Measurements from ENCODE around the gene MTMR6. TPM values are rescaled to one million over a fixed set of nuclear protein-coding genes. Genes with fewer than 3 reads are reported as not detected.

Gene MTMR6
- total RNA-seq (16.7 and 17.2 TPM in 2 replicates), polyA plus RNA-seq (6.9 and 10.1 TPM in 2 replicates)

DNA sequence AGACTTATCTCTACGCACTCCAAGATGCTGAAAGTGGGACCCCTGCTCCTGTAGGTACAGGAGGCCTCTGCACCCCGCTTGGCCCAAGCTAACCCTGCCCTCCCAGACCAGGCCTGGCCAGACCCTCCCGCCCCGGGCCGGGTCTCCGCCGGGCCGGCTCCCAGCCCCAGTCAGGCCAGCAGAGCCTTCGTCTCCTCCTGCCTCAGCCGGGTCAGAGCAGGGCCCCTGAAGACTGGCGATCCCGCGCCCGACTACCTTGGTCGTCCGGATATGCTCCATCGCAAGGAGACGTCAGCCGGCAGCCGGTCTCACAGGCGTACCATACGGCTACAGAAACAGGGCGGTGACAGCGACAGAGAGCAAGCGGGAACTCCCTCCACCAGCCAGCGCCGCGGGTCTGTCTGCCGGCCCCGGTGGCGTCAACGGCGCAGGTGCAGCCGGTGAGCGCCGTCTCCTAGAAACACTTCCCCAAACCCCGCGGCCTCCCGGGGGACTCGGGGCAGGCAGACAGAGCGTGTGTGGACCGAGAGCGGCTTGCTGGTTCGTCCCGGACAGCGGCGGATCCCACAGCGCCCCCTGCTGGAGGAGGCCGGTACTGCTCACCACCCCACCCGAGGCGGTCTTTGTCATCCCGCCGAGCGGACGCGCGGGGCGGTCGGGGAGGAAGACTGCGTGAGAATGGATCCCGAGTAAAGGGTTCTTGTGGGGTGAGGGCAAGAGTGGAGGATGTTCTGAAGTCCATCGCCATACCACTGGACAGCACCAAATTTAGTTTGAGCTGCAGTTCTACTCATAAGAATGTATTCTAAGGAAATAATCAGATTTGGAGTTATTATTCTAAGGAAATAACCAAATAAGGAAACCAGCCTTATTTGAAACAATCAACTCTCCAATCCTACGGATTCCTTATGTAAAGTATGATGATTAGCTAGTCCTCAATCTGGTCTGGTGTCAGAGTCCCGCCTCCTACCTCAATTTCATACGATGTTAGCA lies at the start of gene MTMR6:
MTMR6 (minus strand) TSS at position 520 of the 993 bp plus-strand sequence; CDS start at position 279, 241 bp downstream.
- Histone ChIP-seq H3K9me2 (replicated peaks; ENCODE audit: insufficient read depth) (no peaks in the 10 kb centered on the region), H3K27me3 (peaks cover 21% of the 10 kb centered on the region), H3K36me3 (replicated peaks; ENCODE audit: insufficient read depth, low read depth) (no peaks in the 10 kb centered on the region), H2AFZ (peak within 1 kb of the TSS; percentile 86), H3K4me2 (peak within 1 kb of the TSS; percentile 79), H3K79me2 (peaks cover 39% of the 10 kb centered on the region), H3K4me3 (peak within 1 kb of the TSS; percentile 37), H3K27ac (peak within 1 kb of the TSS; percentile 94), H4K20me1 (ENCODE audit: insufficient read depth, poor library complexity, severe bottlenecking) (no peaks in the 10 kb centered on the region), H3K9me3 (ENCODE audit: low read depth) (no peaks in the 10 kb centered on the region), H3K4me1 (ENCODE audit: insufficient read depth) (no peaks in the 10 kb centered on the region)
- 3% methylated on average over 65 of the region's 65 CpGs for WGBS (ENCODE audit: low lambda C conversion rate, missing lambda C conversion rate)
- TF ChIP-seq, protein P1, sequence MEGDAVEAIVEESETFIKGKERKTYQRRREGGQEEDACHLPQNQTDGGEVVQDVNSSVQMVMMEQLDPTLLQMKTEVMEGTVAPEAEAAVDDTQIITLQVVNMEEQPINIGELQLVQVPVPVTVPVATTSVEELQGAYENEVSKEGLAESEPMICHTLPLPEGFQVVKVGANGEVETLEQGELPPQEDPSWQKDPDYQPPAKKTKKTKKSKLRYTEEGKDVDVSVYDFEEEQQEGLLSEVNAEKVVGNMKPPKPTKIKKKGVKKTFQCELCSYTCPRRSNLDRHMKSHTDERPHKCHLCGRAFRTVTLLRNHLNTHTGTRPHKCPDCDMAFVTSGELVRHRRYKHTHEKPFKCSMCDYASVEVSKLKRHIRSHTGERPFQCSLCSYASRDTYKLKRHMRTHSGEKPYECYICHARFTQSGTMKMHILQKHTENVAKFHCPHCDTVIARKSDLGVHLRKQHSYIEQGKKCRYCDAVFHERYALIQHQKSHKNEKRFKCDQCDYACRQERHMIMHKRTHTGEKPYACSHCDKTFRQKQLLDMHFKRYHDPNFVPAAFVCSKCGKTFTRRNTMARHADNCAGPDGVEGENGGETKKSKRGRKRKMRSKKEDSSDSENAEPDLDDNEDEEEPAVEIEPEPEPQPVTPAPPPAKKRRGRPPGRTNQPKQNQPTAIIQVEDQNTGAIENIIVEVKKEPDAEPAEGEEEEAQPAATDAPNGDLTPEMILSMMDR (IDR thresholded peaks at IDR 0.05; ENCODE audit: poor library complexity), result peak; percentile 98
- no peak for TF ChIP-seq EZH2phosphoT487 (IDR thresholded peaks at IDR 0.05; ENCODE audit: low read depth, severe bottlenecking, unreplicated experiment)
- peak; percentile 94 for DNase-seq (ENCODE audit: low spot score)

- 79% methylated on average over 3 of the region's 3 CpGs for WGBS (ENCODE audit: low lambda C conversion rate, missing lambda C conversion rate)
Measured at GRCh38 chr13:25335856-25336255, 48.6 kb upstream of the MTMR6 start.

GRCh38 chr13:25330541-25330940 lies 43.3 kb upstream of the MTMR6 start:
- TF ChIP-seq EZH2 (IDR thresholded peaks at IDR 0.05; ENCODE audit: borderline replicate concordance) (no peak), EZH2phosphoT487 (IDR thresholded peaks at IDR 0.05; ENCODE audit: low read depth, severe bottlenecking, unreplicated experiment) (no peak)
- TF ChIP-seq, protein P1 (IDR thresholded peaks at IDR 0.05; ENCODE audit: poor library complexity), result no peak
- H3K4me2 ChIP-seq, result no peak overlapping the region
- H3K4me3 ChIP-seq, result no peak overlapping the region
- no peak for DNase-seq (ENCODE audit: low spot score)
- no peak overlapping the region for H3K27ac ChIP-seq
- 85% methylated on average over 1 of the region's 1 CpG for WGBS (ENCODE audit: low lambda C conversion rate, missing lambda C conversion rate)
- no peaks in the 10 kb centered on the region for H3K79me2 ChIP-seq
- H3K9me2 ChIP-seq (replicated peaks; ENCODE audit: insufficient read depth), result no peaks in the 10 kb centered on the region
- H3K36me3 ChIP-seq (replicated peaks; ENCODE audit: insufficient read depth, low read depth), result no peaks in the 10 kb centered on the region
- H2AFZ ChIP-seq, result no peak overlapping the region
- H3K4me1 ChIP-seq (ENCODE audit: insufficient read depth), result no peaks in the 10 kb centered on the region
- H3K9me3 ChIP-seq (ENCODE audit: low read depth), result no peaks in the 10 kb centered on the region
- H4K20me1 ChIP-seq (ENCODE audit: insufficient read depth, poor library complexity, severe bottlenecking), result no peaks in the 10 kb centered on the region
- H3K27me3 ChIP-seq, result no peaks in the 10 kb centered on the region

More at GRCh38 chr13:25335856-25336255, 48.6 kb upstream of the MTMR6 start:
- H3K9me2 ChIP-seq (replicated peaks; ENCODE audit: insufficient read depth), result no peaks in the 10 kb centered on the region
- H3K9me3 ChIP-seq (ENCODE audit: low read depth), result no peaks in the 10 kb centered on the region
- H3K4me2 ChIP-seq, result no peak overlapping the region
- no peak overlapping the region for H3K27ac ChIP-seq
- TF ChIP-seq, protein P1 (IDR thresholded peaks at IDR 0.05; ENCODE audit: poor library complexity), result no peak
- TF ChIP-seq EZH2 (IDR thresholded peaks at IDR 0.05; ENCODE audit: borderline replicate concordance), result no peak
- no peak for TF ChIP-seq EZH2phosphoT487 (IDR thresholded peaks at IDR 0.05; ENCODE audit: low read depth, severe bottlenecking, unreplicated experiment)
- H4K20me1 ChIP-seq (ENCODE audit: insufficient read depth, poor library complexity, severe bottlenecking), result no peaks in the 10 kb centered on the region
- DNase-seq (ENCODE audit: low spot score), result no peak
- no peak overlapping the region for H3K4me3 ChIP-seq
- H3K79me2 ChIP-seq, result no peaks in the 10 kb centered on the region
- H3K4me1 ChIP-seq (ENCODE audit: insufficient read depth), result no peaks in the 10 kb centered on the region
- no peaks in the 10 kb centered on the region for H3K36me3 ChIP-seq (replicated peaks; ENCODE audit: insufficient read depth, low read depth)
- no peaks in the 10 kb centered on the region for H3K27me3 ChIP-seq
- H2AFZ ChIP-seq, result no peak overlapping the region

All from hepatocyte (in vitro differentiated cells).